GM12874 (cell line): ENCODE results near the gene MS4A4E.

ENCODE experiments used
- TF ChIP-seq, protein P1 (sequence below): IDR thresholded peaks from 2 replicates; pipeline ENCODE4 v1.5.1; 2011; ENCODE audit warnings: low read depth, mild to moderate bottlenecking, control low read depth, low read length, moderate library complexity; ENCODE audit not compliant: insufficient read depth

The MS4A4E gene

DNA sequence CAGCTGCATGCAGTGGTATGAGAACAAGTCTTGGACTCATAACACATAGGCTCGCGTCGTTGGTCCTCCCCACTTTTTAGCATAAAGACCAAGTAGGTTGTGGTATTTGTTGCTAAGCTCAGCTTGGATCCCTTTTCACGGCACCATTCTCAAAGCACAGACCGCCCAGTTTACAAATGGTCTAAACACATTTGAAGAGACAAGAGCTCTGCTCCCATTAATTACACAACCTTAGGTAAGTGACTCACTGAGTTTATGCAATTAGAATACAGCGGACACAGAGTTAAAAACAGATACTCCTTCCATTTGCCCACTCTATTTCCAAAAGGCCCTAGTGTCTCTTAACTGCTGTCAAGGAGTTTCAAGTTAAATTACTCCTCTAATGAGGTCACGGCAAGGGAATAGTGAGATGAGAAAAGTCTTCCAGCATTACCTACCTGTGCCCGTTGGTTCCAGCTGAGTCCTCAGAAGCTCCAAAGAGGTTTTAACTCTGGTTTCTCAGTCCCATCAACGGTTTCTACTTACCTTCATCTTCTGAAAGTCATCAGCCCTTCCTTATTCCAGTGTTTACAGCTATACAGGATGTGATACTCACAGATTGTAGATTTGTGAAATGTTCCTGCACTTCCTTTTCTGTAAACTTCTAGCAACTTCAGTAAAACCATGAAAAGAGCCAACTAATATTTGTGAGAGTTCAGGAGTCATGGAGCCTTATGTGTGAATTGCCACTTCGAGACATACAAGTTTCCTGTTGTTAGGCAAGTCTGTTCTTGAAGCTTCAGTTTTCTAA is 60.2 kb downstream of the MS4A4E start, which contains the start of gene MS4A6A:
MS4A6A (minus strand) TSS at position 543 of the 790 bp plus-strand sequence. CDS start 1,356 bp downstream, outside the sequence.
- TF ChIP-seq, protein P1, sequence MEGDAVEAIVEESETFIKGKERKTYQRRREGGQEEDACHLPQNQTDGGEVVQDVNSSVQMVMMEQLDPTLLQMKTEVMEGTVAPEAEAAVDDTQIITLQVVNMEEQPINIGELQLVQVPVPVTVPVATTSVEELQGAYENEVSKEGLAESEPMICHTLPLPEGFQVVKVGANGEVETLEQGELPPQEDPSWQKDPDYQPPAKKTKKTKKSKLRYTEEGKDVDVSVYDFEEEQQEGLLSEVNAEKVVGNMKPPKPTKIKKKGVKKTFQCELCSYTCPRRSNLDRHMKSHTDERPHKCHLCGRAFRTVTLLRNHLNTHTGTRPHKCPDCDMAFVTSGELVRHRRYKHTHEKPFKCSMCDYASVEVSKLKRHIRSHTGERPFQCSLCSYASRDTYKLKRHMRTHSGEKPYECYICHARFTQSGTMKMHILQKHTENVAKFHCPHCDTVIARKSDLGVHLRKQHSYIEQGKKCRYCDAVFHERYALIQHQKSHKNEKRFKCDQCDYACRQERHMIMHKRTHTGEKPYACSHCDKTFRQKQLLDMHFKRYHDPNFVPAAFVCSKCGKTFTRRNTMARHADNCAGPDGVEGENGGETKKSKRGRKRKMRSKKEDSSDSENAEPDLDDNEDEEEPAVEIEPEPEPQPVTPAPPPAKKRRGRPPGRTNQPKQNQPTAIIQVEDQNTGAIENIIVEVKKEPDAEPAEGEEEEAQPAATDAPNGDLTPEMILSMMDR, result no peak

DNA sequence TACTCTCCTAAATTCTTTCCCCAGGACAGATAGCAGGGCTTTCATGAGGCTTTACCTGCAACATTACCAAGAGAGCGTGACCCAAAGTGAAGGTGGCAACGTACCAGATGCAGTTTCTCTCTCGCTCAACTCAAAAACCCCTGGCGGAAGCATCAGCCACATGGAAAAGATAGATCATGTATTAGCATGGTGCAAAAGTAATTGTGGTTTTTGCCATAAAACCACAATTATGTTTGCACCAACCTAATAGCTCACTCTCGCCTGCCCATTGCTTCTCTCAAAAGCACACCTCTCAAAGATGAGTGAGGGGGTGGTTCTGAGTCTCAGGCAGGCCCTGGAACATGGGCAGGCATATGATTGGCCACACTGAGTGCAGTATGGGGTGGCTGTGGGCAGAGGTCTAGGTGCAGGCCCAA is 67.1 kb downstream of the MS4A4E start:
- TF ChIP-seq, protein P1, result no peak

DNA sequence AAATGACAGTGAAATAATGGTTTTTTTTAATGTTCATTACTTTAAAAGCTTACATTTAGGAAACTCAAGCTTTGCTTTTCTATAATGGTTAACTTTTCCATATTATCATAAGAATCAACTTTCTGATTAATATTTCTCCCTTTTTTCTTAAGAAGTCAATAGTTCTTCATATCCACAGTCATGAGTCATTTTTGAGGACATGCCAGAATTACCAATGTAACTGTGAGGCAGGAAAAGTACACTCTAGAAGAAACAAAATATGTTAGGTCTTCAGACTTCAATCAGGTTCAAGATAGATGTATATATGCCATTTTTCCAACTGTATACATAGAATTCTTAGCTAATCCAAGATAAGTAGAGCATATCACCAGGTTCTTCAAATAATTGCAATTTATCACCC is 70.9 kb downstream of the MS4A4E start:
- TF ChIP-seq, protein P1, result no peak

DNA sequence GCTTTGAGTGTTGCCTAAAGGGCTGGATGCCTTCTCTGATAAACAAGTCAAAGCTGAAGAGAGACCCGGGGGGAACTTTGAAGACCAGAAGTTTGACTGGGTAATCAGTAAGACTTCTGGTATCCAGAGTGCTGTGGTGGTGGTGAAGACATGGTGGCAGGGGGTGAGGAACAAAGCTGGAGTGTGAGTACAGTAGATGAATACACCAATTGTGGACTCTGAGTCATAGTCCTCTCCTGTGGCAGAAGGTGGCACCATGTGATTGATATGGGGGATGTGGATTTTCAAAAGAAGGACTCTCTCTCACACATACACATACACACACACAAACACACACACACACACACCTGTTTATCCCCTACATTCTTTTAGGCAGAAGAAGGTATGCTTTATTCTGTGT is 72.4 kb downstream of the MS4A4E start:
- TF ChIP-seq, protein P1, result no peak

DNA sequence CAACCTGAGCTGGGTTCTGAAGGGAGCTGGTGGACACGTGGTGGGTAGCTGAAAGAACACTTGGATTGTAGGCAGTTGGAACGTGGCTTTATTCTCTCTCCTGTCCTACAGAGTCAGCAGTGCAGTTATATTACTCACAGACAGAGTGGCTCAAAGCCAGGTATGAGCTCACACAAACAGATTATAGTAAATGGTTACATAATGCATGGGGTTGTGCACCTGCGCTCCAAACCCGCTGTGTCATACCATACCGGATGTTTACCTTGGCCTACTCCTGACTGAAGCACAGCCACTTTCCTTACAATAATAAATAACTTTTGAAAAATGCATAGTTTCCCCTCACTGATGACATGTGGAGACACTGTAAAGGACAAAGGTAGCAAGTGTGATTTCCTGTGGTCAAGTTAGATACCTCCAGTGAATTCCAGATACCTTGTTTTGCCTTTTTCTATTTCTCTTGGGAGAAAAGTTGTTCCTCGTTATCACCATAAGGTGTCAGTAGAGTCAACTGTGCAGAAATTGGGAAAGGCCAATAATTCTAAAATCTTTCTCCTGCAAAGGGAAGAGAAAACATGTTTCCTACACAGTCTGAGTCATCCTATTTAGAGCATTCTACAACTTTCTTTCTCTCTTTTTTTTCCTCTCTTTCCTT is 73.5 kb downstream of the MS4A4E start:
- TF ChIP-seq, protein P1, result no peak

DNA sequence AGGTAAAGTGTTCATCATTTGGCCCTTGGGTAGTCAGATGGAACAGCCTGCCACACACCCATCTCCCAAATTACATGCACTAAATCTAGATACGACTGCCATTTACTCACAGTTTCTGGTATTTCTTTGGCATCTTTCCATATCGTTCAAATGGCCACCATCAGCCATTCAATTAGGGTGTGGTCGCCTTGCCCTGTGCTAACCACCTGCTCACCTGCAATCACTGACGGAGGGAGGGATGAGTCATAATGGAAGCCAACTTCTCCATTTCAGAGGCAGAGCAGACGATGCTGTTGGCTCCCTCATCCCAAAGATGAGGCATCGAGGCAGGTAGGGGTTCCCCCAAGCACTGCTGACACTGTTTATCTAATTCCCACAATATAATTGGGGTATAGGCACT is 74.6 kb downstream of the MS4A4E start:
- TF ChIP-seq, protein P1, result no peak

DNA sequence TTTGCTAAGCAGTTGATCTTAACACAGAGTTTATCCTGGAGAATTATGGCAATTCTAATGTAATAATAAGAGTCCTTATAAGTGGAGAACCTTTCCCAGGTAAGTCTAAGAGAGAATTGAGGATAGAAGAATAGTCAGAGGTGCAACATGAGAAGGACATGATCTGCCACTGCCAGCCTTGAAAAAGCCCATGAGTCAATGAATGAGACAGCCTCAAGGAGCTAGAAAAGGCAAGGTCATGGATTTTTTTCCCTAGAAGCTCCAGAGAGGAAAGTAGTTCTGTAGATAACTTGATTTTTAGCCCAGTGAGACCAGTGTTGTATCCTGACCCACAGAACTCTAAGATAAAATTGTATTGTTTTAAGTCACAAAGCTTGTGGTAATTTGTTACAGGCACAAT is 77.0 kb downstream of the MS4A4E start:
- TF ChIP-seq, protein P1, result no peak
